Bone marrow (tissue), 2 donors: ENCODE measurements around the gene ZSCAN12.

Experiments used
- DNase-seq, 2 donors: peaks; one replicate each; lab custom pipeline; 2025; lab: John Stamatoyannopoulos, UW

ZSCAN12 gene

GRCh38 chr6:28353981-28354676 lies 45.4 kb downstream of the ZSCAN12 start:
- no peak for DNase-seq

- DNase-seq = no peak
These were observed 46.2 kb downstream of the ZSCAN12 start for GRCh38 chr6:28353356-28353755.

- no peak for DNase-seq
These were observed 48.0 kb downstream of the ZSCAN12 start for GRCh38 chr6:28351493-28351925.

GRCh38 chr6:28351087-28351486 lies 48.5 kb downstream of the ZSCAN12 start:
- no peak for DNase-seq

GRCh38 chr6:28349892-28350737 lies 49.4 kb downstream of the ZSCAN12 start, which contains the start of gene ZKSCAN3:
ZKSCAN3 (plus strand) TSS chr6:28349947; CDS start chr6:28359587, 9,640 bp downstream.
- peak; percentile 48 to 85 for DNase-seq

GRCh38 chr6:28349344-28349891 lies 50.1 kb downstream of the ZSCAN12 start:
- DNase-seq = no peak

GRCh38 chr6:28347119-28347518 lies 52.4 kb downstream of the ZSCAN12 start:
- DNase-seq = no peak

GRCh38 chr6:28345201-28345600 lies 54.3 kb downstream of the ZSCAN12 start:
- DNase-seq = no peak

- no peak for DNase-seq
These were observed 55.5 kb downstream of the ZSCAN12 start for GRCh38 chr6:28343898-28344677.

- DNase-seq = peak in 1 of 2 donors; percentile 46
These were observed 59.0 kb downstream of the ZSCAN12 start for GRCh38 chr6:28340310-28341095.

- no peak for DNase-seq
These were observed 62.4 kb downstream of the ZSCAN12 start for GRCh38 chr6:28337121-28337520.

GRCh38 chr6:28336284-28337120 lies 63.0 kb downstream of the ZSCAN12 start:
- DNase-seq = peak in 1 of 2 donors; percentile 75

GRCh38 chr6:28335564-28336283 lies 63.8 kb downstream of the ZSCAN12 start, which contains the start of gene ZSCAN31:
ZSCAN31 (minus strand) TSS chr6:28336148; CDS start chr6:28329683, 6,465 bp downstream.
- DNase-seq = peak; percentile 91 to 96

GRCh38 chr6:28335040-28335563 lies 64.4 kb downstream of the ZSCAN12 start:
- DNase-seq = no peak

- DNase-seq = no peak
These were observed 65.1 kb downstream of the ZSCAN12 start for GRCh38 chr6:28334286-28335039.

GRCh38 chr6:28333599-28334018 lies 65.9 kb downstream of the ZSCAN12 start:
- DNase-seq = no peak

GRCh38 chr6:28333047-28333446 lies 66.5 kb downstream of the ZSCAN12 start:
- no peak for DNase-seq

- no peak for DNase-seq
These were observed 69.5 kb downstream of the ZSCAN12 start for GRCh38 chr6:28330041-28330440.
